Nephron progenitor cell (in vitro differentiated cells): ENCODE data around the gene ADGRF3.
A peak's percentile ranks its signal among the peaks of the same experiment; 100 is the strongest.

ENCODE experiments used
- DNase-seq: peaks from one replicate; pipeline ENCODE4 v3.0.0; 2021
- H3K27ac Mint-ChIP-seq: 2 replicates; pipeline ENCODE4 v1.8.0; 2021; ENCODE audit warnings: mild to moderate bottlenecking, moderate library complexity, mixed read lengths
- H3K27me3 Mint-ChIP-seq: 2 replicates; pipeline ENCODE4 v1.8.0; 2021; ENCODE audit warnings: mild to moderate bottlenecking, low read depth, mixed read lengths; ENCODE audit not compliant: poor library complexity
- H3K36me3 Mint-ChIP-seq: 2 replicates; pipeline ENCODE4 v1.8.0; 2021; ENCODE audit warnings: low read depth, mixed read lengths
- H3K4me1 Mint-ChIP-seq: 2 replicates; pipeline ENCODE4 v1.8.0; 2021; ENCODE audit warnings: mixed read lengths
- H3K4me3 Mint-ChIP-seq: 2 replicates; pipeline ENCODE4 v1.8.0; 2021; ENCODE audit warnings: mild to moderate bottlenecking, moderate library complexity, mixed read lengths
- H3K9me3 Mint-ChIP-seq: 2 replicates; pipeline ENCODE4 v1.8.0; 2021; ENCODE audit warnings: mild to moderate bottlenecking, moderate library complexity, mixed read lengths
- CTCF ChIP-seq: fragments of 200-600 bp; sonication (generic); IDR thresholded peaks from 2 replicates; pipeline ENCODE4 v1.5.0; 2021; ENCODE audit warnings: antibody characterized with exemption

Gene ADGRF3

GRCh38 chr2:26317377-26318105 lies 29.0 kb downstream of the ADGRF3 start:
- Mint-ChIP-seq H3K27me3 (peaks cover 32% of the 10 kb centered on the region), H3K4me1 (peaks cover 19% of the 10 kb centered on the region), H3K27ac (no peak overlapping the region), H3K9me3 (no peaks in the 10 kb centered on the region), H3K36me3 (no peaks in the 10 kb centered on the region), H3K4me3 (no peak overlapping the region)
- no peak for DNase-seq
- no peak for TF ChIP-seq CTCF

GRCh38 chr2:26316845-26317244 lies 29.7 kb downstream of the ADGRF3 start:
- no peaks in the 10 kb centered on the region for H3K9me3 Mint-ChIP-seq
- H3K27ac Mint-ChIP-seq: no peak overlapping the region
- H3K27me3 Mint-ChIP-seq: peaks cover 32% of the 10 kb centered on the region
- no peak for TF ChIP-seq CTCF
- peaks cover 19% of the 10 kb centered on the region for H3K4me1 Mint-ChIP-seq
- H3K36me3 Mint-ChIP-seq: no peaks in the 10 kb centered on the region
- no peak overlapping the region for H3K4me3 Mint-ChIP-seq
- no peak for DNase-seq

GRCh38 chr2:26316041-26316440 lies 30.5 kb downstream of the ADGRF3 start:
- H3K27me3 Mint-ChIP-seq: peaks cover 32% of the 10 kb centered on the region
- no peak overlapping the region for H3K4me3 Mint-ChIP-seq
- DNase-seq: no peak
- H3K27ac Mint-ChIP-seq: no peak overlapping the region
- H3K36me3 Mint-ChIP-seq: no peaks in the 10 kb centered on the region
- H3K4me1 Mint-ChIP-seq: peaks cover 19% of the 10 kb centered on the region
- H3K9me3 Mint-ChIP-seq: no peaks in the 10 kb centered on the region
- TF ChIP-seq CTCF: no peak

- Mint-ChIP-seq H3K27me3 (peaks cover 34% of the 10 kb centered on the region), H3K36me3 (no peaks in the 10 kb centered on the region), H3K4me3 (no peak overlapping the region)
Measured at GRCh38 chr2:26314243-26314642, 32.3 kb downstream of the ADGRF3 start.

GRCh38 chr2:26313446-26313845 lies 33.1 kb downstream of the ADGRF3 start:
- Mint-ChIP-seq H3K36me3 (no peaks in the 10 kb centered on the region), H3K27me3 (peaks cover 28% of the 10 kb centered on the region), H3K4me1 (peaks cover 13% of the 10 kb centered on the region), H3K9me3 (no peaks in the 10 kb centered on the region), H3K27ac (no peak overlapping the region), H3K4me3 (no peak overlapping the region)
- TF ChIP-seq CTCF: no peak
- DNase-seq: no peak

More at GRCh38 chr2:26314243-26314642, 32.3 kb downstream of the ADGRF3 start:
- peaks cover 19% of the 10 kb centered on the region for H3K4me1 Mint-ChIP-seq
- DNase-seq: peak; percentile 45
- no peak overlapping the region for H3K27ac Mint-ChIP-seq
- no peaks in the 10 kb centered on the region for H3K9me3 Mint-ChIP-seq
- peak; percentile 10 for TF ChIP-seq CTCF

- no peaks in the 10 kb centered on the region for H3K36me3 Mint-ChIP-seq
- H3K9me3 Mint-ChIP-seq: no peaks in the 10 kb centered on the region
- H3K4me3 Mint-ChIP-seq: no peak overlapping the region
- H3K27ac Mint-ChIP-seq: no peak overlapping the region
- no peak for DNase-seq
- peaks cover 22% of the 10 kb centered on the region for H3K27me3 Mint-ChIP-seq
- TF ChIP-seq CTCF: no peak
- peaks cover 13% of the 10 kb centered on the region for H3K4me1 Mint-ChIP-seq
Measured at GRCh38 chr2:26312471-26312870, 34.1 kb downstream of the ADGRF3 start.
